ENCODE measurements around the gene UQCC3.
A peak's percentile ranks its signal among the peaks of the same experiment; 100 is the strongest.
"Not testable (repeated sequence)": the region's sequence is repeated elsewhere in the genome, so short reads cannot be mapped to it uniquely, and the experiment has no call there.

Gene UQCC3

DNA sequence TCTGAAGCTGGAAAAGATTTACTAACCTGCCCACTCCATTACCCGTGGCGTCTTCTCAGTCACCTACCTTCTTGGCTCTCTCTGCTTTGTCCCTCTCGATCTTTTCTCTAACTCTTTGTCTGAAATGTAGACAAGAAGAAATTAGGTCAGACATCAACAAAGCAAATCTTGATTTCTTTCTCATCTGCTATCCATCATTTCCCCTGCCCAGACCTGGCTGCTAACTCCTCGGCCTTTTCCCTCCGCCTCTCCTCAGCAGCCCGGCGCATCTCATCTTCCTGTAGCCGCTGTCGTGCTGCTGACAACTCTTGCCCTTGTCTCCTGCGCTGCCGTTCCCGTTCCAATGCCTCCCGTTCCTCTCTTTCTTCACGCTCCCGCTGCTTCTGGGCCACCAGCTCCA, 6.2 kb downstream of the UQCC3 start:
- peak overlapping the region in 1 of 2 donors; percentile 93 for H3K27ac Mint-ChIP-seq
- H3K4me1 Mint-ChIP-seq = peaks cover 56% of the 10 kb centered on the region
- H3K27me3 Mint-ChIP-seq = no peaks in the 10 kb centered on the region
- peak overlapping the region; percentile 83 to 85 for H3K4me3 Mint-ChIP-seq
- ATAC-seq (no peak), DNase-seq (no peak)
- no peaks in the 10 kb centered on the region for H3K9me3 Mint-ChIP-seq

DNA sequence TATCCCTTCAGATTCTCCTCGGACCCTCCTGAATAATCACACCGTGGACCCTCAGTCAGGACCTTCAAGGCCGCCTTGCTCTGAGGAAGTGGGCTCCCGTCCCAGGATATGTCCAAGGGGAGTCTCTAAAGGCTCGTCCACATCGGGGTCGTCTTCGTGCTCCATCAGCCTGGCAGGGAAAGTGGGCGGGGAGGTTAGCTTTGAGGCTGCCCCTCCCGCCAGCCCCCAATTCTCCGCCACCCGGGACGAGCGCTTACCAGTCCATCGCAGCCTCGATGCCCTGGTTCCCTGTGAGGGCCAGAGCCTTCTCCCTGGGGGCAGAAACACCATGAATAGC, 6.9 kb downstream of the UQCC3 start:
- ATAC-seq = no peak
- H3K27ac Mint-ChIP-seq = peak overlapping the region; percentile 93 to 99
- H3K27me3 Mint-ChIP-seq = no peaks in the 10 kb centered on the region
- H3K4me3 Mint-ChIP-seq = peak overlapping the region; percentile 83 to 85
- no peaks in the 10 kb centered on the region for H3K9me3 Mint-ChIP-seq
- no peak for DNase-seq
- H3K4me1 Mint-ChIP-seq = peaks cover 51% of the 10 kb centered on the region

DNA sequence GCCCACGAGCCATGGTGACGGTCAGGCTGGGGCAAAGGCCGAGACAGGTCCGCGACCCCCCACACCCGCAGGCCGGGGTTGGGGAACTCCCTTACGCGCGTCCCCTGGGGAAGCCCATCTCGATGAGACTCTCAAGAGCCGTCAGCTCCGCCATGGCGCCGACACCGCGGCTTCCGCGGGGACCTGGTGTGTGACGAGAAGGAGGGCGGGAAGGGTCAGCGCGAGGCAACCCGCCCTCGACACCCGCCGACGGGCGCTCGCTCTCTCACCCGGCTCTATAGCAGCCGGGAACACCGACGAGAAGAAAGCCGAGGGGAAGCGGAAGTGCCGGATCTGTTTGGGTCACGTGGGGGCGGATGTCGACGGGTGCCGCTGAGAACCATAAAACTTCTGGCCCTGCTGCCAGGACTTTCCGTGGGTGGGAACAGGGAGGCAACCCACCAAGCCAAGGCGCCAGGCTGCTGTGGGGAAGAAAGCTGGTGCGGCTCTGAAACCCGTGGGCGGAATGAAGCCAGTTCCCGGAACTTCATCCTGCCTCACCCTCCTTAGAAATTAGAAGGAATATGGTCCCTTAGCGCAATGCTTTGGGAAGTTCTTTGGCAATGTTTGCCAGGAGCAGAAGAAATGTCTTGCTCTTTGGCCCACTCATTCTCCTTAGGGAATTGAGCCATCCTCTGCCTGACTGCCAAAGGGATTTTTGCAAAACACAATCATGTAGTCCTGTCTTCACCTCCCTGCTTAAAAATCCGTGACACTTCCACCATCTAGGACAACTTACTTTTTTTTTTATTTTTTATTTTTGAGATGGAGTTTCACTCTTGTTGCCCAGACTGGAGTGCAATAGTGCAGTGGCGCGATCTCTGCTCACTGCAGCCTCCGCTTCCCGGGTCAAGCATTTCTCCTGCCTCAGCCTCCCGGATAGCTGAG, 7.6 kb downstream of the UQCC3 start, which contains the start of gene UBXN1:
Gene UBXN1, minus strand, starts transcription at position 304 of the 927 bp plus-strand sequence. Its CDS starts 150 bp downstream, at position 154.
- Mint-ChIP-seq H3K27ac (peak within 1 kb of the TSS; percentile 93 to 99), H3K4me1 (peaks cover 51% of the 10 kb centered on the region), H3K27me3 (no peaks in the 10 kb centered on the region), H3K9me3 (no peaks in the 10 kb centered on the region), H3K4me3 (peak within 1 kb of the TSS; percentile 83 to 85)
- ATAC-seq (peak; percentile 89), DNase-seq (peak; percentile 74 to 83)

DNA sequence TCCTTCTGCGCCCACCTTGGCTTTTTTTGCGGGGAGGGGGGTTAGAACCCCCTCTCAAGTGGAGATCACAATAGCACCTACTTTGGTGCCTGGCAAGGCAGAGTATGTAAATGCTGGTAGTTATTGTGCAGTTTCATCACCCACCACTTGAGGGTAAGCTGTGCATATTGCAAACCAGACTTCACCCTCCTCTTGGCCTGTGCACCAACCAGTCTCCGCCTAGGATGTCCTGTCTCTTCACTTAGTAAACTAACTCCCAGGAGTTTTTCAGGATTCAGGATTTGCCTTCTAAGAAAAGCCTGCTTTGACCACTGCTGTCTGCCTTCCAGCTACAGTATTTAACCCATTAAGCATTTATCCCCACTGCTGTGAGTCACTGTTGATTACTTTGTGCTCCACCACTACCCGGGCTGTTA, 9.4 kb downstream of the UQCC3 start:
- peak overlapping the region; percentile 79 to 83 for H3K27ac Mint-ChIP-seq
- ATAC-seq = peak; percentile 90
- H3K27me3 Mint-ChIP-seq = no peaks in the 10 kb centered on the region
- H3K4me1 Mint-ChIP-seq = peaks cover 44% of the 10 kb centered on the region
- DNase-seq = peak; percentile 32 to 53
- H3K4me3 Mint-ChIP-seq = peak overlapping the region; percentile 37 to 42
- H3K9me3 Mint-ChIP-seq = no peaks in the 10 kb centered on the region

DNA sequence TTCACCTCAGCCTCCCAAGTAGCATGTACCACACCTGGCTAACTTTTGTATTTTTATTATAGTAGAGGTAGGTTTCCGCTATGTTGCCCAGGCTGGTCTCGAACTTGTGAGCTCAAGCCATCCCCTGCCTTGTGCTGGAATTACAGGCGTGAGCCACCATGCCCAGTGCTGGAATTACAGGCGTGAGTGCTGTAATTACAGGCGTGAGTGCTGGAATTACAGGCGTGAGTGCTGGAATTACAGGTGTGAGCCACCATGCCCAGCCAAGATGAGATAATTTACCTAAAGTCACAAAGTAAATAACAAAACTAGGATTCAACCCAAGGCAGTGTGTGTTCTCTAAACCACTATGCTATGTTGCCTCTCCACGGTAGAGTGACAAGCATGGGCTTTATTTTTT, 11.0 kb downstream of the UQCC3 start:
- no peaks in the 10 kb centered on the region for H3K9me3 Mint-ChIP-seq
- H3K27ac Mint-ChIP-seq = no peak overlapping the region
- no peak for ATAC-seq

DNA sequence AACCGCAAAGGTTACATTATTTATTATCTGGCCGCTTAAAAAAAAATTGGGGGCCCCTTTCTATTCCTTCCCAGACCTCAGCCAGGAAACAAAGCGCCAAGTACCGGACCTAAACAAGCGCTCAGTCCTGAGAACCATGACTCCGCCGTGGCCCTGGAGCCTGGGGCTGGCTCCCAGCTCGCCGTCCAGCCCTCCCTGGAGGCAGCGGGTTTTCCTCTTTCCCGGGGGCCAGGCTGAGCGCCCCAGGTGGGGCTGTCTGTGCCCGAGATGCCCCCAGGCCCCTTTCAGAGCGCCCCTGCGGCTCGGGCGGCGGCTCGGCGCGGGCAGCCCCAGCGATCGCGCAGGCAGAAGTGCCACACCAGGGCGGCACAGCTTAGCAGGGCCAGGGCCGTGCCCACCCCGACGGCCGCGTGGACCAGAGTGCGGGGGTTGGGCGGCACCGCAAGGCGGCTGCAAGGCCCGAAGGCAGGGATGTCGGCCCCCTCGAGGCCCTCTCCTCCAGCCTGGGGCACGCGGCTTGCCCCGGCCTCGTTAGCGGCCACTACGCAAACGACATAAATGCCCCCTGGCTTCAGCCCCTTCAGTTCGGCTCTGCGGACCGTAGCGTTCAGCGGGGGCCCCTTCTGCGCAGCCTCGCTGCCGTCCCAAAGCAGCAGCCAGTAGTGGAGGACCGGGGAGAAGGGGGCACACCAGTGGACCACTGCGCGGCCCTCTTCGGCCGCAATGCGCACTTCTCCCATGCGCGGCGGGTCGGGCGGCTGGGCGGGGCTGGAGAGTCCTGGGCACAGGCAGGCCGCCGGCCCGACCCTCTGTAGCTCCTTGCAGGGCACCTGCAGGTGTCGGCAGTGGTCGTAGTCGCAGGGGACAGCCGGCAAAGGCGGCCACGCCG, 16.3 kb downstream of the UQCC3 start:
- H3K27me3 Mint-ChIP-seq = peaks cover 12% of the 10 kb centered on the region
- peak overlapping the region in 1 of 2 donors; percentile 15 for H3K4me3 Mint-ChIP-seq
- peak overlapping the region in 1 of 2 donors; percentile 83 for H3K27ac Mint-ChIP-seq
- DNase-seq (no peak), ATAC-seq (peak; percentile 35)
- H3K4me1 Mint-ChIP-seq = peaks cover 6% of the 10 kb centered on the region
- no peaks in the 10 kb centered on the region for H3K9me3 Mint-ChIP-seq

More for the DNA sequence above, 11.0 kb downstream of the UQCC3 start:
- no peaks in the 10 kb centered on the region for H3K27me3 Mint-ChIP-seq
- no peak overlapping the region for H3K4me3 Mint-ChIP-seq
- peaks cover 28% of the 10 kb centered on the region for H3K4me1 Mint-ChIP-seq
- DNase-seq = no peak

DNA sequence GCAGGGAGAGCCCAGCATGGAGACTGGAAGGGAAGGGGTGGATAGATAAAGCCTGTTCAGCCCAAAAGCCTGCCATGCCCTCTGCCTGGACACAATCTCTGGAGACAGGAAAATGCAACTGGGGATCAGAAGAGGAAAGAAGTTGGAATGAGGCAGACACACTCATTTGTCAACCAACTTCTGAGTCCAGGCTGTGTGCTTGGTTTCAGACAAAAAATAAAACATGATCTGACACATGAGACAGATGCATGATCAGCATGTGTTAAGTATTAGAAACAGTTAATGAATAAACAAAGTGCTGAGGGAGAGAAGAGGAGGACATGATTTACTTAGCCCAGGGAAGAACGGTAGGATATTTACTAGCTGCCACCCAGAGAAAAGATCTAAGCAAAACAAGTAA, 17.0 kb downstream of the UQCC3 start:
- ATAC-seq (no peak), DNase-seq (no peak)
- no peaks in the 10 kb centered on the region for H3K9me3 Mint-ChIP-seq
- H3K27me3 Mint-ChIP-seq = peaks cover 12% of the 10 kb centered on the region
- no peak overlapping the region for H3K4me3 Mint-ChIP-seq
- H3K4me1 Mint-ChIP-seq = peaks cover 6% of the 10 kb centered on the region
- no peak overlapping the region for H3K27ac Mint-ChIP-seq

DNA sequence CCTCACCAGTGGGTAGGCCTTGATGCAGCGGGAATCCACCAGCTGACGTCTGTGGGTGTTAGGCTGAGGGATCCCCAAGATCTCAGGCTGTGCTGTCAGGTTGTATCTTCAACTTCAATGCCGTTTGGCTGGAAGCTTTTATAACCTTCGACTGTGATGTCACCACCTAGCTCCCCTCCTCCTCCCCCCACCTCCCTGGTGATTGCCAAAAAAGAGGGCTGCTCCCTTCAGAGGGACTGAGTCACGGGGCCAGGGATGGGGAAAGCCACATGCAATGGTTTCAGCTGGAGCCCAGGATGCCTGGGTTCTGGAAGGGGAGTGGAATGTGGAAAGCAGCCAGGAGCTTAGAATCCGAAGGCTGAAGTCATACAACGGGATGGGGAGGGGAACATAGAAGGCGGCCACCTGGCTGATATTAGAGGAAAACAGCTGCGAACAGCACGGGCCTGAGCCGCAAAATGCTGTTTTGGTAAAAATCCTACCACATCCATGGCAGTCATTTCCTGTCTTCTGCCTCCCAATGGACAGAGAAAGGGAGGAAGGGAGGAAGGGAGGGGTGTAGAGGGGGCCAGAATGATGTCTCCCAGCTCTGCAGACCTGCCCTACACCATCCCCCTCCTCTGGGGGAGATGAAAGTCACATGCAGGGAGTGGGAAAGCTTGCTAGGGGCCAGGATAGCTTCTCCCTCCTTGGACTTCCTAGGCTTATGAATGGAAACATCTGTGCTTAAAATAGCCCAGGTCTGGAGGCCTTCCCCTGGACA, 18.1 kb downstream of the UQCC3 start, which contains the start of gene LRRN4CL:
Gene LRRN4CL, minus strand, starts transcription at position 110 of the 763 bp plus-strand sequence. CDS start 1,022 bp downstream, outside the sequence.
- Mint-ChIP-seq H3K27me3 (peaks cover 12% of the 10 kb centered on the region), H3K27ac (no peak within 1 kb of the TSS), H3K4me3 (no peak within 1 kb of the TSS), H3K4me1 (peaks cover 8% of the 10 kb centered on the region), H3K9me3 (no peaks in the 10 kb centered on the region)
- ATAC-seq (no peak), DNase-seq (no peak)

DNA sequence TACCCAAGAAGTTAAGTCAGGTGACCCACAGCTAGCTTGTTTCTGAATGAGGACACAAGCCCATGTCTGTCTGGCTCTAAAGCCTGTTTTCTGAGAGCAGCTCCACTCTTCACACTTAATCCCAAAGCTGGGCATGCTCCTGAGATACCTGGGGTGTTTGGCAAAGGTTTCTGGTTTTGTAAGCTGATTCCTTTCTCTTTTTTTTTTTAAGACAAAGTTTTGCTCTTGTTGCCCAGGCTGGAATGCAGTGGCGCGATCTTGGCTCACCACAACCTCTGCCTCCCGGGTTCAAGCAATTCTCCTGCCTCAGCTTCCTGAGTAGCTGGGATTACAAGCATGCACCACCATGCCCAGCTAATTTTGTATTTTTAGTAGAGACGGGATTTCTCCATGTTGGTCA, 22.2 kb downstream of the UQCC3 start:
- H3K27ac Mint-ChIP-seq, H3K4me1 Mint-ChIP-seq, H3K27me3 Mint-ChIP-seq, H3K4me3 Mint-ChIP-seq, ATAC-seq, DNase-seq, H3K9me3 Mint-ChIP-seq: not testable (repeated sequence)

DNA sequence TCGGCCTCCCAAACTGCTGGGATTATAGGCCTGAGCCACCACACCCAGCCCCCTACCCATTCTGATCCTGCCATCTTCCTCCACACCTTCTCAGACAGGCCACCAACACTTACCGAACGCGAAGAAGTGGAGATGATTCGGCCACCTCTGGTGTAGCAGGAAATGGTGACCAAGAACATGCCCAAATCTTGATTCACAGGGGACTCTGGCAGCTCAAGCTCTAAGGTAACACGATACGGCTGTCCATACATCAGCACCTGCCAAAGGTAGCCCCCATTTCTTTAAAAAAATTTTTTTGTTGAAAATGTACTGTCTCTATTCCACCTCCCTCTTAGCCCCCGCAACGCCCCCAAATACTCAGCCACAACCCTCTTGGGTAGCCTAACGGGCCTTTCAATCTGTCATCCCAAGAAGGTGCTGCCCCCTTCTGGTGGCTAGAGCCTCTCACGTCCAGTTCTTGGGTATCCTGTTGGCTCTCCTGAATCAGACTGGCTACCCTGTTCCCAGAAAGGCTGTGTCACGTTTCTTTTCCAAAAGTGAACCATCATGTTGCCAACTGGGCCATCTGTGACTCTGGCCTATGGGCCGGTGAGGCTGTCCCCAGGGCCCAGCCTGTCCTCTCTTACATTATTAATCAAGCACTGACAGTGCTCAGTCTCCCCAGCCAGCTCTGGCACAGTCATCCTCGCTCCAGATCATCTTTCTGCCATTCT, 23.1 kb downstream of the UQCC3 start:
- Mint-ChIP-seq H3K27ac (no peak overlapping the region), H3K9me3 (no peaks in the 10 kb centered on the region), H3K4me3 (no peak overlapping the region), H3K27me3 (no peaks in the 10 kb centered on the region), H3K4me1 (peaks cover 9% of the 10 kb centered on the region)
- ATAC-seq (peak; percentile 88), DNase-seq (peak; percentile 70)

DNA sequence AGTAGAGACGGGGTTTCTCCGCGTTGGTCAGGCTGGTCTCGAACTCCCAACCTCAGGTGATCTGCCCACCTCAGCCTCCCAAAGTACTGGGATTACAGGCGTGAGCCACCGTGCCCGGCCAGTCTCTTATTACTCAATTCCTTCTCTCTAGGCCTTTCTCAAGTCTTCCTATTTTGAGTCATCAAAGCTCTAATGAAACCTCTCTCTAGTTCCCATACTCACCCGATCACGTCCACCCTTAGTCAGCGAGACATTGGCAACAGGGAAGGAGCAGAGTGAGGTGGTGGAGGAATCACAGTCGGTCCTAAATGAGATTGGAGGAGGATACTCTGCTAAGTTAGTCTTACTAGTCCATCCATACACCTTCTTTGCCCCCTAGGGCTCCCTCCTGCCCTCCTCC, 30.8 kb downstream of the UQCC3 start:
- Mint-ChIP-seq H3K9me3 (no peaks in the 10 kb centered on the region), H3K4me1 (peaks cover 29% of the 10 kb centered on the region), H3K27me3 (no peaks in the 10 kb centered on the region), H3K27ac (no peak overlapping the region), H3K4me3 (no peak overlapping the region)
- no peak for ATAC-seq
- no peak for DNase-seq

DNA sequence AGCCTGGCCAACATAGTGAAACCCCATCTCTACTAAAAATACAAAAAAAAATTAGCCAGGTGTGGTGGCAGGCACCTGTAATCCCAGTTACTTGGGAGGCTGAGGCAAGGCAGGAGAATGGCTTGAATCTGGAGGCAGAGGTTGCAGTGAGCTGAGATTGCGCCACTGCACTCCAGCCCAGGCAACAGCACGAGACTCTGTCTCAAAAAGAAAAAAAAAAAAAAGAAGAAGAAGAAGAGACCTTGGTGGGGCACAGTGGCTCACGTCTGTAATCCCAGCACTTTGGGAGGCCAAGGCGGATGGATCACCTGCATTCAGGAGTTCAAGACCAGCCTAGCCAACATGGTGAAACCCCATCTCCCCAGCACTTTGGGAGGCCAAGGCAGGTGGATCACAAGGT, 32.4 kb downstream of the UQCC3 start:
- ATAC-seq, H3K9me3 Mint-ChIP-seq, H3K27me3 Mint-ChIP-seq, DNase-seq, H3K4me3 Mint-ChIP-seq, H3K27ac Mint-ChIP-seq: not testable (repeated sequence)
- peaks cover 45% of the 10 kb centered on the region for H3K4me1 Mint-ChIP-seq

DNA sequence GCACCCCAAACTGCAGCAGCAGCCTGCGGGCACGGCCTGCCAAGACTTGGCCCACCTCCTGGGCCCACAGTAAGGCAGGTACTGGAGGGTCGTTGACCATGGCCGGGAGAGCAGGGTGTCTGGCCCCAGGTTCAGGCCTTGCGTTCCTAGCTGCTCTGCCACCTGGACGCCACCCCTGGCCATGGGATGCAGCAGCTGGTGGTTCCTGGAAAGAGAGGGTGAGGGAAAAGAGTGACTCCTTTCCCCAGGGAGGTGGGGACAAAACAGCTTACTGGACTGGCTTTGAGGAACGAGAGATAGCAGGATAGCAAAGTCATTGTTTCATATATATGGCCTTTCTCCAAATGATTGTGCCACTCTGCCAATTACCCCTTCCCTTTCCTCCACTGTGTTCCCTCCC, 33.9 kb downstream of the UQCC3 start:
- H3K27ac Mint-ChIP-seq = peak overlapping the region in 1 of 2 donors; percentile 90
- DNase-seq = no peak
- peak overlapping the region; percentile 95 to 96 for H3K4me3 Mint-ChIP-seq
- no peaks in the 10 kb centered on the region for H3K27me3 Mint-ChIP-seq
- H3K9me3 Mint-ChIP-seq = no peaks in the 10 kb centered on the region
- peaks cover 56% of the 10 kb centered on the region for H3K4me1 Mint-ChIP-seq
- no peak for ATAC-seq

All from stimulated activated naive CD8-positive, alpha-beta T cell treated with anti-CD3 and anti-CD28 coated beads, Interleukin-15, amount 100 ng/mL, for 72 hours (primary cell).